GM23338 (cell line): ENCODE results near the gene CAT. TPM values are rescaled to one million over a fixed set of nuclear protein-coding genes. Genes with fewer than 3 reads are reported as not detected.

Experiments
- CREB1 ChIP-seq: fragments of 250-450 bp; sonication (Bioruptor Pico); IDR thresholded peaks from 2 replicates; pipeline ENCODE4 v1.5.0; 2020; ENCODE audit warnings: low read depth, mild to moderate bottlenecking, moderate library complexity
- EZH2 ChIP-seq: fragments of 200-600 bp; sonication (generic); IDR thresholded peaks from one replicate; pipeline ENCODE4 v1.8.0; 2017; ENCODE audit warnings: antibody characterized with exemption, mild to moderate bottlenecking, low read depth; ENCODE audit not compliant: unreplicated experiment
- JUNB ChIP-seq: IDR thresholded peaks from one replicate; pipeline ENCODE4 v1.6.1; 2016; ENCODE audit warnings: antibody characterized with exemption; ENCODE audit not compliant: unreplicated experiment
- POLR2AphosphoS5 ChIP-seq: IDR thresholded peaks from 2 replicates; pipeline ENCODE4 v1.6.1; 2016; ENCODE audit warnings: antibody characterized with exemption, low read depth
- ZNF331 ChIP-seq: fragments of 250-450 bp; sonication (Bioruptor Pico); IDR thresholded peaks from 2 replicates; pipeline ENCODE4 v1.5.0; 2020; ENCODE audit warnings: low read depth, mild to moderate bottlenecking, moderate library complexity
- polyA plus RNA-seq: library from polyadenylated mRNA; unstranded; fragments of >200 nt; fragmentation: Nextera tagmentation; extraction: Ambion mirVana; gene quantifications from 2 replicates; pipeline ENCODE4 v1.2.1, GENCODE V29; 2016
- total RNA-seq: library from RNA; depleted of rRNA; stranded (reverse); fragments of >200 nt; shearing (Covaris generic); gene quantifications from 2 replicates; pipeline ENCODE4 v1.2.3, GENCODE V29; 2014
- TF ChIP-seq, protein P1 (sequence below): fragments of 250-450 bp; sonication (Bioruptor Pico); IDR thresholded peaks from 2 replicates; pipeline ENCODE4 v1.5.0; 2020; ENCODE audit warnings: mild to moderate bottlenecking, moderate library complexity
- TF ChIP-seq, protein P2 (sequence below): IDR thresholded peaks from one replicate; pipeline ENCODE4 v1.6.1; 2018; ENCODE audit warnings: antibody characterized with exemption; ENCODE audit not compliant: unreplicated experiment
- TF ChIP-seq, protein P3 (sequence below): IDR thresholded peaks from 2 replicates; pipeline ENCODE4 v1.6.1; 2016; ENCODE audit warnings: antibody characterized with exemption

Gene CAT
- total and polyA plus RNA-seq, 2 experiments from 2014 or later = 15.9 to 24.0 TPM

DNA sequence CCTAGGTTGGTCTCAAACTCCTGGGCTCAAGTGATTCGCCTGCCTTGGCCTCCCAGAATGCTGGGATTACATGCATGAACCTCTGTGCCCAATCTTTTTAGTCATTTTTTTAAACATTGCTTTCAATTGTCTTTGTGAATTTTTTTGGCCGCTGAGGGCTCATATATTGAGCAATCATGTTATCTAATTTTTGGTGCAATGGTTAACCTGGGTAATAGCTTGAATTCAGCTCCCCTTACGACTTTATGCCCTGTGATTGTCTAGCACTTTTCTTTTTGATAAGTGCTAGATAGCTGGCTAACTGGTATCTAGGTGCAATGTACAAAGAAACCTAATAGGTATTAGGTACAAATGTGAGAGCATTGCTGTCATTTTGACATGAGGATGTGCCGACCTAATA is 35.3 kb upstream of the CAT start (continued):
- TF ChIP-seq, protein P1, sequence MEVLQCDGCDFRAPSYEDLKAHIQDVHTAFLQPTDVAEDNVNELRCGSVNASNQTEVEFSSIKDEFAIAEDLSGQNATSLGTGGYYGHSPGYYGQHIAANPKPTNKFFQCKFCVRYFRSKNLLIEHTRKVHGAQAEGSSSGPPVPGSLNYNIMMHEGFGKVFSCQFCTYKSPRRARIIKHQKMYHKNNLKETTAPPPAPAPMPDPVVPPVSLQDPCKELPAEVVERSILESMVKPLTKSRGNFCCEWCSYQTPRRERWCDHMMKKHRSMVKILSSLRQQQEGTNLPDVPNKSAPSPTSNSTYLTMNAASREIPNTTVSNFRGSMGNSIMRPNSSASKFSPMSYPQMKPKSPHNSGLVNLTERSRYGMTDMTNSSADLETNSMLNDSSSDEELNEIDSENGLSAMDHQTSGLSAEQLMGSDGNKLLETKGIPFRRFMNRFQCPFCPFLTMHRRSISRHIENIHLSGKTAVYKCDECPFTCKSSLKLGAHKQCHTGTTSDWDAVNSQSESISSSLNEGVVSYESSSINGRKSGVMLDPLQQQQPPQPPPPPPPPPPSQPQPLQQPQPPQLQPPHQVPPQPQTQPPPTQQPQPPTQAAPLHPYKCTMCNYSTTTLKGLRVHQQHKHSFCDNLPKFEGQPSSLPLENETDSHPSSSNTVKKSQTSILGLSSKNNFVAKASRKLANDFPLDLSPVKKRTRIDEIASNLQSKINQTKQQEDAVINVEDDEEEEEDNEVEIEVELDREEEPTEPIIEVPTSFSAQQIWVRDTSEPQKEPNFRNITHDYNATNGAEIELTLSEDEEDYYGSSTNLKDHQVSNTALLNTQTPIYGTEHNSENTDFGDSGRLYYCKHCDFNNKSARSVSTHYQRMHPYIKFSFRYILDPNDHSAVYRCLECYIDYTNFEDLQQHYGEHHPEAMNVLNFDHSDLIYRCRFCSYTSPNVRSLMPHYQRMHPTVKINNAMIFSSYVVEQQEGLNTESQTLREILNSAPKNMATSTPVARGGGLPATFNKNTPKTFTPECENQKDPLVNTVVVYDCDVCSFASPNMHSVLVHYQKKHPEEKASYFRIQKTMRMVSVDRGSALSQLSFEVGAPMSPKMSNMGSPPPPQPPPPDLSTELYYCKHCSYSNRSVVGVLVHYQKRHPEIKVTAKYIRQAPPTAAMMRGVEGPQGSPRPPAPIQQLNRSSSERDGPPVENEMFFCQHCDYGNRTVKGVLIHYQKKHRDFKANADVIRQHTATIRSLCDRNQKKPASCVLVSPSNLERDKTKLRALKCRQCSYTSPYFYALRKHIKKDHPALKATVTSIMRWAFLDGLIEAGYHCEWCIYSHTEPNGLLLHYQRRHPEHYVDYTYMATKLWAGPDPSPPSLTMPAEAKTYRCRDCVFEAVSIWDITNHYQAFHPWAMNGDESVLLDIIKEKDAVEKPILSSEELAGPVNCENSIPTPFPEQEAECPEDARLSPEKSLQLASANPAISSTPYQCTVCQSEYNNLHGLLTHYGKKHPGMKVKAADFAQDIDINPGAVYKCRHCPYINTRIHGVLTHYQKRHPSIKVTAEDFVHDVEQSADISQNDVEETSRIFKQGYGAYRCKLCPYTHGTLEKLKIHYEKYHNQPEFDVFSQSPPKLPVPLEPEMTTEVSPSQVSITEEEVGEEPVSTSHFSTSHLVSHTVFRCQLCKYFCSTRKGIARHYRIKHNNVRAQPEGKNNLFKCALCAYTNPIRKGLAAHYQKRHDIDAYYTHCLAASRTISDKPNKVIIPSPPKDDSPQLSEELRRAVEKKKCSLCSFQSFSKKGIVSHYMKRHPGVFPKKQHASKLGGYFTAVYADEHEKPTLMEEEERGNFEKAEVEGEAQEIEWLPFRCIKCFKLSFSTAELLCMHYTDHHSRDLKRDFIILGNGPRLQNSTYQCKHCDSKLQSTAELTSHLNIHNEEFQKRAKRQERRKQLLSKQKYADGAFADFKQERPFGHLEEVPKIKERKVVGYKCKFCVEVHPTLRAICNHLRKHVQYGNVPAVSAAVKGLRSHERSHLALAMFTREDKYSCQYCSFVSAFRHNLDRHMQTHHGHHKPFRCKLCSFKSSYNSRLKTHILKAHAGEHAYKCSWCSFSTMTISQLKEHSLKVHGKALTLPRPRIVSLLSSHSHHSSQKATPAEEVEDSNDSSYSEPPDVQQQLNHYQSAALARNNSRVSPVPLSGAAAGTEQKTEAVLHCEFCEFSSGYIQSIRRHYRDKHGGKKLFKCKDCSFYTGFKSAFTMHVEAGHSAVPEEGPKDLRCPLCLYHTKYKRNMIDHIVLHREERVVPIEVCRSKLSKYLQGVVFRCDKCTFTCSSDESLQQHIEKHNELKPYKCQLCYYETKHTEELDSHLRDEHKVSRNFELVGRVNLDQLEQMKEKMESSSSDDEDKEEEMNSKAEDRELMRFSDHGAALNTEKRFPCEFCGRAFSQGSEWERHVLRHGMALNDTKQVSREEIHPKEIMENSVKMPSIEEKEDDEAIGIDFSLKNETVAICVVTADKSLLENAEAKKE = no peak
- TF ChIP-seq CREB1 (CRISPR knock-in tag) (no peak), EZH2 (no peak), JUNB (no peak), ZNF331 (CRISPR knock-in tag) (no peak), POLR2AphosphoS5 (no peak)
- TF ChIP-seq, protein P2, sequence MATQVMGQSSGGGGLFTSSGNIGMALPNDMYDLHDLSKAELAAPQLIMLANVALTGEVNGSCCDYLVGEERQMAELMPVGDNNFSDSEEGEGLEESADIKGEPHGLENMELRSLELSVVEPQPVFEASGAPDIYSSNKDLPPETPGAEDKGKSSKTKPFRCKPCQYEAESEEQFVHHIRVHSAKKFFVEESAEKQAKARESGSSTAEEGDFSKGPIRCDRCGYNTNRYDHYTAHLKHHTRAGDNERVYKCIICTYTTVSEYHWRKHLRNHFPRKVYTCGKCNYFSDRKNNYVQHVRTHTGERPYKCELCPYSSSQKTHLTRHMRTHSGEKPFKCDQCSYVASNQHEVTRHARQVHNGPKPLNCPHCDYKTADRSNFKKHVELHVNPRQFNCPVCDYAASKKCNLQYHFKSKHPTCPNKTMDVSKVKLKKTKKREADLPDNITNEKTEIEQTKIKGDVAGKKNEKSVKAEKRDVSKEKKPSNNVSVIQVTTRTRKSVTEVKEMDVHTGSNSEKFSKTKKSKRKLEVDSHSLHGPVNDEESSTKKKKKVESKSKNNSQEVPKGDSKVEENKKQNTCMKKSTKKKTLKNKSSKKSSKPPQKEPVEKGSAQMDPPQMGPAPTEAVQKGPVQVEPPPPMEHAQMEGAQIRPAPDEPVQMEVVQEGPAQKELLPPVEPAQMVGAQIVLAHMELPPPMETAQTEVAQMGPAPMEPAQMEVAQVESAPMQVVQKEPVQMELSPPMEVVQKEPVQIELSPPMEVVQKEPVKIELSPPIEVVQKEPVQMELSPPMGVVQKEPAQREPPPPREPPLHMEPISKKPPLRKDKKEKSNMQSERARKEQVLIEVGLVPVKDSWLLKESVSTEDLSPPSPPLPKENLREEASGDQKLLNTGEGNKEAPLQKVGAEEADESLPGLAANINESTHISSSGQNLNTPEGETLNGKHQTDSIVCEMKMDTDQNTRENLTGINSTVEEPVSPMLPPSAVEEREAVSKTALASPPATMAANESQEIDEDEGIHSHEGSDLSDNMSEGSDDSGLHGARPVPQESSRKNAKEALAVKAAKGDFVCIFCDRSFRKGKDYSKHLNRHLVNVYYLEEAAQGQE = no peak
- TF ChIP-seq, protein P3, sequence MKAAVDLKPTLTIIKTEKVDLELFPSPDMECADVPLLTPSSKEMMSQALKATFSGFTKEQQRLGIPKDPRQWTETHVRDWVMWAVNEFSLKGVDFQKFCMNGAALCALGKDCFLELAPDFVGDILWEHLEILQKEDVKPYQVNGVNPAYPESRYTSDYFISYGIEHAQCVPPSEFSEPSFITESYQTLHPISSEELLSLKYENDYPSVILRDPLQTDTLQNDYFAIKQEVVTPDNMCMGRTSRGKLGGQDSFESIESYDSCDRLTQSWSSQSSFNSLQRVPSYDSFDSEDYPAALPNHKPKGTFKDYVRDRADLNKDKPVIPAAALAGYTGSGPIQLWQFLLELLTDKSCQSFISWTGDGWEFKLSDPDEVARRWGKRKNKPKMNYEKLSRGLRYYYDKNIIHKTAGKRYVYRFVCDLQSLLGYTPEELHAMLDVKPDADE = no peak
